Measurements from ENCODE around the gene SLC13A2. TPM values are rescaled to one million over a fixed set of nuclear protein-coding genes. Genes with fewer than 3 reads are reported as not detected.

SLC13A2 gene
- polyA plus RNA-seq, 1 donor (not counting 4 experiments of a cell fraction or from before 2014, with no cell fraction given): not detected

- dilution Hi-C loops (cut with MboI; ENCODE audit: extremely low pct_ligation_motif_present, low sequenced_read_pairs): no loop called here
- no peak overlapping the region for H3K27ac ChIP-seq (ENCODE audit: control insufficient read depth, insufficient read depth, low read length)
- no peak for TF ChIP-seq CTCF (optimal IDR thresholded peaks at IDR 0.05 in 1 of 3, IDR thresholded peaks at IDR 0.05 in 1 of 3, conservative IDR thresholded peaks at IDR 0.05 in 1 of 3; ENCODE audit: extremely low read depth in 1 of 3, insufficient read depth in 2 of 3, low read length in 3 of 3)
- TF ChIP-seq EZH2 (IDR thresholded peaks at IDR 0.05; ENCODE audit: low read length): no peak
- H3K79me2 ChIP-seq (ENCODE audit: control insufficient read depth, insufficient read depth, low read length): no peaks in the 10 kb centered on the region
- DNase-seq (ENCODE audit: low read depth, low spot score): no peak
- no peaks in the 10 kb centered on the region for H3K36me3 ChIP-seq (ENCODE audit: control insufficient read depth in 2 of 2, extremely low read depth in 1 of 2, insufficient read depth in 2 of 2, low read length in 2 of 2)
- no peak overlapping the region for H3K4me2 ChIP-seq (ENCODE audit: control insufficient read depth, extremely low read depth, insufficient read depth, low read depth, low read length)
- no peaks in the 10 kb centered on the region for H3K9me1 ChIP-seq (ENCODE audit: control insufficient read depth, extremely low read depth, insufficient read depth, low read length)
- H4K20me1 ChIP-seq (ENCODE audit: control insufficient read depth, extremely low read depth, insufficient read depth, low read length): no peaks in the 10 kb centered on the region
- FAIRE-seq: no peak
- H3K9ac ChIP-seq (ENCODE audit: control insufficient read depth, extremely low read depth, insufficient read depth, low read length): no peak overlapping the region
- H2AFZ ChIP-seq (ENCODE audit: control insufficient read depth, low read length): no peak overlapping the region
- H3K27me3 ChIP-seq (ENCODE audit: control insufficient read depth, extremely low read depth, insufficient read depth, low read length): peaks cover 7% of the 10 kb centered on the region
- H3K4me1 ChIP-seq (ENCODE audit: control insufficient read depth, extremely low read depth, insufficient read depth, low read length): peaks cover 1% of the 10 kb centered on the region
- H3K4me3 ChIP-seq (ENCODE audit: control insufficient read depth in 2 of 3, extremely low read depth in 1 of 3, insufficient read depth in 2 of 3, low read depth in 1 of 3, low read length in 3 of 3): no peak overlapping the region
- H3K9me3 ChIP-seq (ENCODE audit: control insufficient read depth, low read depth, low read length): peaks cover 3% of the 10 kb centered on the region
Measured at GRCh38 chr17:28519236-28519635, 45.8 kb downstream of the SLC13A2 start.

GRCh38 chr17:28520687-28521086, 47.2 kb downstream of the SLC13A2 start:
- Histone ChIP-seq H3K36me3 (ENCODE audit: control insufficient read depth in 2 of 2, extremely low read depth in 1 of 2, insufficient read depth in 2 of 2, low read length in 2 of 2) (no peaks in the 10 kb centered on the region), H3K79me2 (ENCODE audit: control insufficient read depth, insufficient read depth, low read length) (no peaks in the 10 kb centered on the region), H4K20me1 (ENCODE audit: control insufficient read depth, extremely low read depth, insufficient read depth, low read length) (no peaks in the 10 kb centered on the region), H3K9me3 (ENCODE audit: control insufficient read depth, low read depth, low read length) (peaks cover 3% of the 10 kb centered on the region), H3K4me3 (ENCODE audit: control insufficient read depth in 2 of 3, extremely low read depth in 1 of 3, insufficient read depth in 2 of 3, low read depth in 1 of 3, low read length in 3 of 3) (no peak overlapping the region), H3K27me3 (ENCODE audit: control insufficient read depth, extremely low read depth, insufficient read depth, low read length) (no peaks in the 10 kb centered on the region), H3K9me1 (ENCODE audit: control insufficient read depth, extremely low read depth, insufficient read depth, low read length) (no peaks in the 10 kb centered on the region), H3K4me1 (ENCODE audit: control insufficient read depth, extremely low read depth, insufficient read depth, low read length) (peaks cover 6% of the 10 kb centered on the region), H3K27ac (ENCODE audit: control insufficient read depth, insufficient read depth, low read length) (no peak overlapping the region), H3K9ac (ENCODE audit: control insufficient read depth, extremely low read depth, insufficient read depth, low read length) (no peak overlapping the region), H2AFZ (ENCODE audit: control insufficient read depth, low read length) (no peak overlapping the region), H3K4me2 (ENCODE audit: control insufficient read depth, extremely low read depth, insufficient read depth, low read depth, low read length) (no peak overlapping the region)
- dilution Hi-C loops (cut with MboI; ENCODE audit: extremely low pct_ligation_motif_present, low sequenced_read_pairs): no loop called here
- FAIRE-seq: no peak
- TF ChIP-seq EZH2 (IDR thresholded peaks at IDR 0.05; ENCODE audit: low read length) (no peak), CTCF (optimal IDR thresholded peaks at IDR 0.05 in 1 of 3, IDR thresholded peaks at IDR 0.05 in 1 of 3, conservative IDR thresholded peaks at IDR 0.05 in 1 of 3; ENCODE audit: extremely low read depth in 1 of 3, insufficient read depth in 2 of 3, low read length in 3 of 3) (no peak)
- no peak for DNase-seq (ENCODE audit: low read depth, low spot score)

Data from keratinocyte (primary cell).